Karpas-422 (cell line): ENCODE data around the gene MMEL1. TPM values are rescaled to one million over a fixed set of nuclear protein-coding genes. Genes with fewer than 3 reads are reported as not detected.
A peak's percentile ranks its signal among the peaks of the same experiment; 100 is the strongest.

Experiments
- DNase-seq: peaks from one replicate; pipeline ENCODE4 v3.0.0-alpha.2; 2015
- H2AFZ ChIP-seq: fragments of 200-600 bp; sonication (generic); 2 replicates; pipeline ENCODE4 v1.6.1; 2014; ENCODE audit warnings: antibody characterized with exemption, low read length, mixed read lengths
- H3K27ac ChIP-seq: fragments of 200-600 bp; sonication (generic); 2 replicates; pipeline ENCODE4 v1.5.1; 2014; ENCODE audit warnings: mild to moderate bottlenecking, low read length, moderate library complexity
- H3K27me3 ChIP-seq: fragments of 200-600 bp; sonication (generic); 2 replicates; pipeline ENCODE4 v1.6.1; 2014; ENCODE audit warnings: low read length, mixed read lengths
- H3K36me3 ChIP-seq: fragments of 200-600 bp; sonication (generic); 2 replicates; pipeline ENCODE4 v1.6.1; 2014; ENCODE audit warnings: low read length, mixed read lengths; ENCODE audit not compliant: insufficient read depth
- H3K4me1 ChIP-seq: fragments of 200-600 bp; sonication (generic); 2 replicates; pipeline ENCODE4 v1.6.1; 2014; ENCODE audit warnings: mild to moderate bottlenecking, low read length, mixed read lengths
- H3K4me2 ChIP-seq: fragments of 200-600 bp; sonication (generic); 2 replicates; pipeline ENCODE4 v1.6.1; 2014; ENCODE audit warnings: low read length, low read depth, mild to moderate bottlenecking; ENCODE audit not compliant: poor library complexity, severe bottlenecking
- H3K4me3 ChIP-seq: fragments of 200-600 bp; sonication (generic); 2 replicates; pipeline ENCODE4 v1.5.1; 2014; ENCODE audit warnings: mild to moderate bottlenecking, antibody characterized with exemption, low read length, mixed read lengths
- H3K79me2 ChIP-seq: fragments of 200-600 bp; sonication (generic); 2 replicates; pipeline ENCODE4 v1.6.1; 2014; ENCODE audit warnings: mild to moderate bottlenecking, low read length, mixed read lengths
- H3K9ac ChIP-seq: fragments of 200-600 bp; sonication (generic); 2 replicates; pipeline ENCODE4 v1.6.0; 2014; ENCODE audit warnings: low read length
- H3K9me2 ChIP-seq: fragments of 200-600 bp; sonication (generic), shearing (Covaris generic); replicated peaks from 2 replicates; pipeline ENCODE4 v1.6.0; 2014; ENCODE audit warnings: mild to moderate bottlenecking, low read length, moderate library complexity; ENCODE audit not compliant: insufficient read depth
- H3K9me3 ChIP-seq: fragments of 300-700, 200-600 bp; sonication (generic); 2 replicates; pipeline ENCODE4 v1.6.1; 2014; ENCODE audit warnings: low read length, mixed read lengths
- H4K20me1 ChIP-seq: fragments of 200-600 bp; sonication (generic); 2 replicates; pipeline ENCODE4 v1.6.1; 2014; ENCODE audit warnings: mild to moderate bottlenecking, antibody characterized with exemption, low read length, low read depth; ENCODE audit not compliant: insufficient read depth
- total RNA-seq: library from RNA; depleted of rRNA; stranded (reverse); fragments of >200 nt; shearing (Covaris generic); gene quantifications from 2 replicates; pipeline ENCODE4 v1.2.3, GENCODE V29; 2014; ENCODE audit warnings: low replicate concordance

MMEL1 gene
- total RNA-seq, 1 experiment from 2014 or later, result not detected

DNA sequence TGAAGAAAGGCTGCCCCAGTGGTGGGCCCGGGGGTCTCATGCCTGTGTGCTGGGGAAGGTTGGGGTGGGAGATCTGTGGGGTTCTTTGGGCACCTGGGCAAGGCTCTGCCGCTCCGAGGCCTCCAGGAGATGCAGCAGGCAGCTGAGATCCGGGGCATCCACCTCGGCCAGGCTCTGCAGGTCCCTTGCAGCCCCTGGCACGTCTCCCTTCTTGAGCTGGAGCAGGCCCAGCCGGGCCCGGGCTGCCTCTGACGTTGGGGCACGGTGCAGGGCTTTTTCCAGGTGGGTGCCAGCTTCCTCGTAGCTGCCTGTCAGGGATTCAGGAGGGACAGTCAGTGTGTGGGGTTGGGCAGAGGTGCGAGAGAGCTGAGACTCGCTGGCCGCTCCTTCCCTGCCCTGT, 11.4 kb upstream of the MMEL1 start:
- no peak overlapping the region for H3K9ac ChIP-seq
- no peaks in the 10 kb centered on the region for H4K20me1 ChIP-seq
- H3K79me2 ChIP-seq, result no peaks in the 10 kb centered on the region
- H3K27ac ChIP-seq, result no peak overlapping the region
- H2AFZ ChIP-seq, result no peak overlapping the region
- no peak for DNase-seq
- no peaks in the 10 kb centered on the region for H3K36me3 ChIP-seq
- no peaks in the 10 kb centered on the region for H3K9me2 ChIP-seq
- H3K27me3 ChIP-seq, result no peaks in the 10 kb centered on the region
- H3K4me3 ChIP-seq, result no peak overlapping the region
- no peak overlapping the region for H3K4me2 ChIP-seq
- H3K9me3 ChIP-seq, result no peaks in the 10 kb centered on the region; the same call in 1 of the 2 replicates
- peaks cover 13% of the 10 kb centered on the region for H3K4me1 ChIP-seq

DNA sequence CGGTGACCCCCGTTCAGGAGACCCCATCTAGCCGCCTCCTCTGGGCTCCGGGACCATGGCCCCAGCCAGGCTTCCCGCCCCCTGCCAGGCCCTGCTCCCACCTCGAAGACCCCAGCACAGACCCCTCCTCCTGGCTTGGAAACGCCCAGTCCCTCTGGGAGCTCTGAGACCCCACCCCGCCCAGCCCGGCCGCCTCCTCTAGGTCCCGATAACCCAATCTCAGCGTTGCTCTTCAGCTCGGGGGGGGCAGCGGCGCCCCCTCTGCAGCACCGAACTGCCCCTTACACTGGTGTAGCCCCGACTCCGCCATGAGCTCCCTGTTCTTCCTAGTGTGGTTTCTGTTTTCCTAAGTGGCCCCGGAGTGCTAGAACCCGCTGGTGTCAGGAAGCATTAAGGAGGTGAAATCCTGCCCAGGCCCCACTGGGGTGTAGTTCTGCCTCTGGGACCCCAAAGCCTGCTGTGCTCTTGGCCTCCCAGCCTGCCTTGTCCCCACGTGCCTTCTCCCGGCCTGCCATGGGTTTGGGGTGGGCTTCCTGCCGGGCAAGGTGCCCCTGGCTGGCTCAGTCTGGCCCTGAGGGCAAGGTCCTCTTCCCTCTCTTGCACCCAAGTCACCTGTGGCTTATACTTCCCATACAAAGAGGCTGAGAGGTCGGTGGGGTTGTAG, 10.7 kb upstream of the MMEL1 start:
- Histone ChIP-seq H3K79me2 (no peaks in the 10 kb centered on the region), H3K27me3 (no peaks in the 10 kb centered on the region), H3K4me2 (peak overlapping the region; percentile 92), H3K4me1 (peaks cover 13% of the 10 kb centered on the region), H3K27ac (no peak overlapping the region), H3K9ac (no peak overlapping the region), H4K20me1 (no peaks in the 10 kb centered on the region), H3K36me3 (no peaks in the 10 kb centered on the region), H2AFZ (no peak overlapping the region), H3K4me3 (peak overlapping the region; percentile 82; the same call in 1 of the 2 replicates), H3K9me2 (no peaks in the 10 kb centered on the region), H3K9me3 (no peaks in the 10 kb centered on the region; the same call in 1 of the 2 replicates)
- no peak for DNase-seq

DNA sequence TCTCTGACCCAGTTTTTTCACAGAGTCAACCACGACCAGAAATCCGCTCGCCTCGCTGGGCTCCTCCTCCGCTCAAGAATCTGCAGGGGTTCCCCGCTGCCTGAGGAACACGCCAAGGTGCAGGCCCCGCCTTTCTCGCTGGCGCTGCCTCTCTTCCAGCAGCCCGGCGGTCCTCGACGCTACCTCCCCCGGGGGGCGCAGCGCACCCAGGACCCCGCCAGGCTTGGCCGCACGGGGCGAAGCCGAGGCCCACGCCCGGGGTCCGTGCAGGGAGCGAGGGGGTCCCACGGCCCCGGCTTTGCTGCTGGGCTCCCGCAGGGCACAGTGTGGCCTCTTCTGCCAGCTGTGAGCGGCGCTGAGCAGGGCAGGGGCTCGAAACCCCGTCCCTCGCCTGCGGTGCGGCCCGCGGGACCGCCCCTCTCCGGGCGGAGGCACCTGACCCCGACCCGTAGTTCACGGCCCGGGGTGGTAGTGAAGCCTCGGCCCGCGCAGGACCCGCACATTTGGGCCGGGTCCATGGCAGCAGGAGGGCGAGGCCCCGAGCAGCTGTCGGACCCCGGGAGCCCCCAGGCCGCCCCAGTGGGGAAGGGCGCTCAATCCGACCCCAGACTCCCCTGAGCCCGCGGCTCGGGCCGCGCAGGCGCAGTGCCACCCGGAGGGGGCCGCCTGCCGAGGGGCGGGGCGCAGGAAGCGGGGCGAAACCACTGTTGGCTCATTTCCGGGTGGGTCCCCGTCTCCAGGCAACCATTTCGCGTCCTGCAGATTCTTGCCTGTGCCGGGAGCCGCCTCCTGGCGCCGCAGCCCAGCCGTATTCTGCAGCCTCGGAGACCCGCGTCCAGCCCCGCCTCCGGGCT, 10.0 kb upstream of the MMEL1 start:
- Histone ChIP-seq H3K36me3 (no peaks in the 10 kb centered on the region), H2AFZ (peak overlapping the region; percentile 96), H3K79me2 (no peaks in the 10 kb centered on the region), H3K27me3 (no peaks in the 10 kb centered on the region), H3K9ac (peak overlapping the region; percentile 88), H3K9me3 (no peaks in the 10 kb centered on the region; the same call in 1 of the 2 replicates), H3K4me3 (peak overlapping the region; percentile 82), H3K27ac (no peak overlapping the region), H4K20me1 (no peaks in the 10 kb centered on the region), H3K4me1 (peaks cover 13% of the 10 kb centered on the region), H3K4me2 (peak overlapping the region; percentile 92), H3K9me2 (no peaks in the 10 kb centered on the region)
- peak; percentile 95 for DNase-seq

DNA sequence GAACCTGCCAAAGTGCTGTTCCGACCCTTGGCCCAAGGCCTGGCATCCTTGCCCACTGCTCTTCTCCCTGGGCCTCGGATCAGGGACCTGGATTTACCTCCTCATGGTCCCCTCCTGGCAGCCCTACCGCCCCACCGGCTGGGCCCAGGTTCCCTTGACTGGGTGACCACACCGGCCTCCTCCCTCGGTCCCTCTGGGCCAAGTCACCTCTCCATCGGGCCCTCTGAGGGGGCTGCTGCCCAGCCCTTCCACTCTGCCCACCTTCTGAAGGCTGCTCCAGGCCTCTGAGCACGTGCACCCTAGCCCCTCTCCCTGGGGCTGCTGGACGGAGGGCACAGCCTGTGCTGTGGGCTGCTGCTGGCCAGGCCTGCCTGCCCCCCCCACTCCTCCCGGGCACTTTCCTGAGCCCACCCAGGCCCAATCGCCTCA, 9.3 kb upstream of the MMEL1 start:
- DNase-seq, result no peak
- Histone ChIP-seq H4K20me1 (no peaks in the 10 kb centered on the region), H3K27ac (no peak overlapping the region)

DNA sequence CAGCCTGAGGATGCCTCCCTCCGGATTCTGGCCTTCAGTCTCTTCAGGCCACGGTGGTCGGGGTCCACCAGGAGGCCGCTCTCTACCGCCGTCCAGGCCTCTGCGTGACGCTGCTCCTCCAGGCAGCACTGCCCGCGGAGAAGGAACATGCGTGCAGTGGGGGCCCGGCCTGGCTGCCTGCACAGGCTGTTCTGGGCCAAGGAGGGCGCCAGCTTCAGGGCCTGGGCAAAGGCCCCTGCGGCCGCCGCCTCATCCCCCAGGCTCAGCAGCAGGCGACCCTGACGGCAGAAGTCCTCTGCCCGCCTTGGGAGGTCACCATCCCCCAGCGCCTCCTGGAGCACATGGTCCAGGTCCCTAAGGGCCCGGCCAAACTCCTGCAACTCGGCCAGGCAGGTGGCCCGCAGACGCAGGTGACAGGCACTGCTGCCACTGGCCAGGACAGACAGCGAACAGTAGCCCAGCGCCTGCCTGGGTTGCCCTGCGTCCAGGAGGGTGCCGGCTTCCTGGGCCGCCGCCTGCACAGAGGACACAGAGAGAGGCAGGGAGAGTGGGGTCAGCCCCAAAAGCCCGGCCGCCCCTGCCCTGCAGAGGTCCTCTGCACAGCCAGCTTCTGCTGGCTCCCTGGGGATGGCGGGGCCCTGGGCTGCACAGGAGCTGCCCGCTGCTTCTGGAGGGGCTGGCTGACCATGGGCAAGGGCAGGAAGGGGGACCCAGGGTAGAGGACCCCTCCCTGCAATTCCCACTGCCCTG, 8.7 kb upstream of the MMEL1 start:
- peak overlapping the region; percentile 88 for H3K9ac ChIP-seq
- no peaks in the 10 kb centered on the region for H3K36me3 ChIP-seq
- no peaks in the 10 kb centered on the region for H3K79me2 ChIP-seq
- DNase-seq, result no peak
- H3K4me3 ChIP-seq, result peak overlapping the region; percentile 82; the same call in 1 of the 2 replicates
- H3K27me3 ChIP-seq, result peaks cover 3% of the 10 kb centered on the region; the same call in 1 of the 2 replicates
- H4K20me1 ChIP-seq, result no peaks in the 10 kb centered on the region
- H3K9me2 ChIP-seq, result no peaks in the 10 kb centered on the region
- H2AFZ ChIP-seq, result no peak overlapping the region
- no peak overlapping the region for H3K27ac ChIP-seq
- H3K4me2 ChIP-seq, result peak overlapping the region; percentile 92
- peaks cover 13% of the 10 kb centered on the region for H3K4me1 ChIP-seq
- no peaks in the 10 kb centered on the region for H3K9me3 ChIP-seq

More for the DNA sequence above, 9.3 kb upstream of the MMEL1 start:
- peaks cover 13% of the 10 kb centered on the region for H3K4me1 ChIP-seq
- no peaks in the 10 kb centered on the region for H3K79me2 ChIP-seq
- peak overlapping the region; percentile 88 for H3K9ac ChIP-seq
- peak overlapping the region; percentile 92 for H3K4me2 ChIP-seq
- peak overlapping the region; percentile 96; the same call in 1 of the 2 replicates for H2AFZ ChIP-seq
- no peaks in the 10 kb centered on the region for H3K9me2 ChIP-seq
- H3K4me3 ChIP-seq, result peak overlapping the region; percentile 82
- no peaks in the 10 kb centered on the region; the same call in 1 of the 2 replicates for H3K9me3 ChIP-seq
- H3K27me3 ChIP-seq, result peaks cover 2% of the 10 kb centered on the region; the same call in 1 of the 2 replicates
- no peaks in the 10 kb centered on the region for H3K36me3 ChIP-seq

DNA sequence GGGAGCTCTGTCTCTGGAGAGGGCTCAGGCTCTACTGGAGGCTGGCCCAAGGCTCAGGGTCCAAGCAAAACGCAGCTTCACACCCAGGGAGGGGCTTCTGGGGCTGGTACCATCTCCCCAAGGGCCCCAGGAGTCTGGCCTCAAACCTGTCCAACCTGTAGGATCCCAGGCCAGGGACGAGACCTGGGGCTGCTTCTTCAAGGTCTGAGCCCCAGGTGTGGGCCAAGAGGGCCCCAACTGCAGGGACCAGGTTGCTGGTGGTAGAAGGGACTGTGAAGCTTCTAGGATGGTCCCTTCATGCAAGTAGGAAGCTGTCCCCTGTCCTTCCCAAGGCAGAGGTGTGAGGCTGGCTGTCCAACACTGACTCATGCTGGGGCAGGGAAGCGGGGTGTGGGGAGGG, 7.8 kb upstream of the MMEL1 start:
- H3K9ac ChIP-seq, result no peak overlapping the region
- H3K27me3 ChIP-seq, result peaks cover 5% of the 10 kb centered on the region; the same call in 1 of the 2 replicates
- no peaks in the 10 kb centered on the region for H4K20me1 ChIP-seq
- H3K4me1 ChIP-seq, result peaks cover 13% of the 10 kb centered on the region
- no peak overlapping the region for H3K27ac ChIP-seq
- H3K9me3 ChIP-seq, result no peaks in the 10 kb centered on the region
- no peaks in the 10 kb centered on the region for H3K9me2 ChIP-seq
- H3K4me3 ChIP-seq, result no peak overlapping the region
- H3K4me2 ChIP-seq, result no peak overlapping the region
- H2AFZ ChIP-seq, result no peak overlapping the region
- H3K36me3 ChIP-seq, result no peaks in the 10 kb centered on the region
- no peak for DNase-seq
- no peaks in the 10 kb centered on the region for H3K79me2 ChIP-seq

DNA sequence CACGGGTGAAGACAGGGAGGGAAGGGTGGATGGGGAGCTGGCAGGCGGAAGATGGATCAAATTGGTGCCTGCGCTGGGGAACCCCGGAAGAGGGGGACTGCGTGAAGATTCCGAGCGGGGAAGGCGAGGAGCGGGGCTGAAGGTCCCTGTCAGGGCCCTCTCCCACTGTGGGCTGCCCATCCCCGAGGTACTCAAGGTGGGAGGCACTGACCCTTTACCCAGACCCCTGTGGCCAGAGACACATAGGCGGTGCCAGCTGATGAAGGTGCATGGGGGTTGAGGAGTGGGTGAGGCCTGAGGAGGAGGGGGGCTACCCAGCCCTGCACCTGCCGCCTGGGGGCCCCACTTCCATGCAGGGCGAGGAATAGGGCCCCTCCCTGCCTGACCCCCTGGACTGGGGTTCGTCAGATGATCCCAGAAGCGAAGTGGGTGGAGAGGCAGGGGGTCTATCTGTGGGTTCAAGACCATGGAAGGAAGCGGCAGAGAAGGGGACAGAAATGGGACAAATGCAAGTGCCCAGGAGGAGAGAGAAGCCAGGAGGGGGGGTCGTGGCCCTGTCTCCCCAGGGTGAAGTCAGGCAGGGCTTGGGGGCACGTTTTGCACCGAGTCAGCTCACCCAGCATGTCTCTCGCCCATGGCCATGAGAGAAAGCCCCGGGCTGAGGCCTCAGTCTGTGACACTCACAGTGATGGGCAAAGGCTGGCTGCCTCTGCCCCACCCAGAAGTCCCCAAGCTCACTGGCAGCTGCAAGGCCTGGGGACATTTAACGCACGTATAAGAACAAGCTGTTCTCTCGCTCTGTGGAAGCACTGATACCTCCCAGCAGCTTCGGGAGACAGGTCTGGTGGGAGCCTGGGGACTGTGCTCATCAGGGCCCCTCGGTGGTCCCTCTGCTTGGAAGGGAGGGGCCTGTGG, 7.0 kb upstream of the MMEL1 start:
- H3K4me1 ChIP-seq, result peaks cover 13% of the 10 kb centered on the region
- no peaks in the 10 kb centered on the region for H3K9me2 ChIP-seq
- H3K4me2 ChIP-seq, result no peak overlapping the region
- no peak for DNase-seq
- H3K9ac ChIP-seq, result no peak overlapping the region
- no peaks in the 10 kb centered on the region for H3K36me3 ChIP-seq
- H2AFZ ChIP-seq, result no peak overlapping the region
- no peak overlapping the region for H3K4me3 ChIP-seq
- H4K20me1 ChIP-seq, result no peaks in the 10 kb centered on the region
- H3K27me3 ChIP-seq, result peaks cover 5% of the 10 kb centered on the region; the same call in 1 of the 2 replicates
- H3K79me2 ChIP-seq, result no peaks in the 10 kb centered on the region
- no peak overlapping the region for H3K27ac ChIP-seq
- no peaks in the 10 kb centered on the region for H3K9me3 ChIP-seq
